ENCODE data around the gene TEX19. TPM values are rescaled to one million over a fixed set of nuclear protein-coding genes. Genes with fewer than 3 reads are reported as not detected.

TEX19 gene
- total RNA-seq, 2 donors from 2014 or later, result 0.46 to 0.48 TPM

DNA sequence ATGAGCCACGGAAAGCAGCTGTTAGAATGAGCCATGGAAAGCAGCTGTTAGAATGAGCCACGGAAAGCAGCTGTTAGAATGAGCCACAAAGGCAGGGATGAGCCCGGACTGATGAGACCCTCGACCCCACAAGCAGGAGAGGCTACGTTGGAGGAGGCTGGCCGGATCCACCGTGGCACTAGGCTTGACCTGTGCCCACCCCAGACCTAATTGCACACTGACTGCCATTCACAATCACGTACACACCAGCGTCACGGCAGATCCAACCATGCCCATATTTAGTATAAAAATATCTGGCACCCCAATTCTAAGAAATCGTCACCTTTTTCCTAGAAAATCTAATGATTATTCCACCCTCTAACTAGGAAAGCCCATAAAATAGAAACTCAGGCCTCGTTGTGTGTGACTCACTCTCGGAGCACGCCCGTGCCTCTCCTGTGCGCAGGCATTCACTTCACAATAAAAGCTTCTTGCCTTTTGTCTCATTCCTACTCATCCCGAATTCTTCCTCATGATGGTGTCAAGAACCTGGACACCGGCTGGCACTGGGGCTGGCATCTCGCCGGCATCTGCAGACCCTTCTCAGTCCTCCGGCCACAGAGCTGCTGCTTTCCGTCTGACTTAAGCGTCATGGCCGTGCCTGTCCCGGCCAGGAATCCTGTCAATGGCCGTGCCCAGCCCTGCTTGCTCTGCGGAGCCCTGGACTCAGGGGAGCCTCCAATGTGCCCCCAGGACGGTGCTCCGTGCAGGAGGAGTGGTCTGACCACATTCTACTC lies 20.0 kb upstream of the TEX19 start:
- DNase-seq, result no peak
- Mint-ChIP-seq H3K9me3 (peaks cover 21% of the 10 kb centered on the region), H3K36me3 (ENCODE audit: low read depth) (peaks cover 2% of the 10 kb centered on the region), H3K27me3 (ENCODE audit: insufficient read depth) (peaks cover 48% of the 10 kb centered on the region), H3K4me3 (no peak overlapping the region), H3K4me1 (peaks cover 4% of the 10 kb centered on the region), H3K27ac (no peak overlapping the region)
- Histone ChIP-seq H3K27ac (ENCODE audit: low read depth, low read length) (no peak overlapping the region), H3K4me3 (ENCODE audit: low read length) (no peak overlapping the region), H3K9ac (ENCODE audit: extremely low read depth, low read length, poor library complexity, severe bottlenecking) (no peak overlapping the region), H3K27me3 (ENCODE audit: control insufficient read depth, insufficient read depth, low read length, poor library complexity, severe bottlenecking) (peaks cover 35% of the 10 kb centered on the region), H3K4me1 (ENCODE audit: control insufficient read depth, insufficient read depth, low read length) (no peaks in the 10 kb centered on the region), H3K36me3 (ENCODE audit: control insufficient read depth, insufficient read depth, low read length) (no peaks in the 10 kb centered on the region), H3K9me3 (ENCODE audit: control insufficient read depth, low read length) (no peaks in the 10 kb centered on the region)
- TF ChIP-seq, protein P1, sequence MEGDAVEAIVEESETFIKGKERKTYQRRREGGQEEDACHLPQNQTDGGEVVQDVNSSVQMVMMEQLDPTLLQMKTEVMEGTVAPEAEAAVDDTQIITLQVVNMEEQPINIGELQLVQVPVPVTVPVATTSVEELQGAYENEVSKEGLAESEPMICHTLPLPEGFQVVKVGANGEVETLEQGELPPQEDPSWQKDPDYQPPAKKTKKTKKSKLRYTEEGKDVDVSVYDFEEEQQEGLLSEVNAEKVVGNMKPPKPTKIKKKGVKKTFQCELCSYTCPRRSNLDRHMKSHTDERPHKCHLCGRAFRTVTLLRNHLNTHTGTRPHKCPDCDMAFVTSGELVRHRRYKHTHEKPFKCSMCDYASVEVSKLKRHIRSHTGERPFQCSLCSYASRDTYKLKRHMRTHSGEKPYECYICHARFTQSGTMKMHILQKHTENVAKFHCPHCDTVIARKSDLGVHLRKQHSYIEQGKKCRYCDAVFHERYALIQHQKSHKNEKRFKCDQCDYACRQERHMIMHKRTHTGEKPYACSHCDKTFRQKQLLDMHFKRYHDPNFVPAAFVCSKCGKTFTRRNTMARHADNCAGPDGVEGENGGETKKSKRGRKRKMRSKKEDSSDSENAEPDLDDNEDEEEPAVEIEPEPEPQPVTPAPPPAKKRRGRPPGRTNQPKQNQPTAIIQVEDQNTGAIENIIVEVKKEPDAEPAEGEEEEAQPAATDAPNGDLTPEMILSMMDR (conservative IDR thresholded peaks at IDR 0.05), result no peak
- WGBS, 2 experiments (ENCODE audit: insufficient coverage in 1 of 2, insufficient read length in 1 of 2), result 38 to 60% methylated on average over 20 to 29 of the region's 29 CpGs

DNA sequence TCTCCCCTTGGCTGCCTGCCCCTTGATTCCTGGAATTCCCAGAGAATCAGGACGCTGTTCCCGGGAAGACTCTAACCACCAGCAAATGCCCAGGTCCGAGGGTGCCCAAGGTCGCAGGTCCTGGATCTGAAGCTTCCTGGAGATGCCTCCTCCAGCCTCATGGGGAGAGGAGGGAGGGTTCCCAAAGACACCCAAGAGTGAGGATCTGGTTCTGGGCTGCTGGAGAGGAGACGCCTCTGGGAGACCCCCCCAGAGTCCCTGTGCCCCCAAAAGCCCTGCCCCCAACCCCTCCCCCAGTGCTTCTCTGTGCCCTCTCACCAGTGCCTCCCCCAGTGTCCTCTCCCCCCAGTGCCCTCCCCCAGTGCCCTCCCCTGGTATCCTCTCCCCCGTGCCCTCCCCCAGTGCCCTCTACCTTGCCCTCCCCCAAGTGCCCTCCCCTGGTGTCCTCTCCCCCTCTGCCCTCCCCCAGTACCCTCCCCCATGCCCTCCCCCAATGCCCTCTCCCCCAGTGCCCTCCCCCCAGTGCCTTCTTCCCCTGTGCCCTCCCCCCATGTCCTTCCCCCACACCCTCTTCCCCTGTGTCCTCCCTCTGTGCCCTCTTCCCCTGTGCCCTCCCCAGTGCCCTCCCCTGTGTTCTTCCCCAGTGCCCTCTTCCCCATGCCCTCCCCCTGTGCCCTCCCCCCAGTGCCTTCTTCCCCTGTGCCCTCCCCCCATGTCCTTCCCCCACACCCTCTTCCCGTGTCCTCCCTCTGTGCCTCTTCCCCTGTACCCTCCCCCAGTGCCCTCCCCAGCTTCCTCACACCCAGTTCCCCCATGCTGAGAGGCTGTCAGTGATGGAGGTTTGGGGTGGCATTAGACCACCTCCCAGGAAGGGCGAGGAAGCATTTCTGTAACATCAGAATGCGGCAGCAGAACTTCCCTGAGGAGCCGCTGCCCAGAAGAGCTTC lies 19.1 kb upstream of the TEX19 start:
- Histone ChIP-seq H3K27ac (ENCODE audit: low read depth, low read length) (no peak overlapping the region), H3K9ac (ENCODE audit: extremely low read depth, low read length, poor library complexity, severe bottlenecking) (no peak overlapping the region), H3K9me3 (ENCODE audit: control insufficient read depth, low read length) (no peaks in the 10 kb centered on the region), H3K36me3 (ENCODE audit: control insufficient read depth, insufficient read depth, low read length) (no peaks in the 10 kb centered on the region), H3K27me3 (ENCODE audit: control insufficient read depth, insufficient read depth, low read length, poor library complexity, severe bottlenecking) (peaks cover 27% of the 10 kb centered on the region), H3K4me1 (ENCODE audit: control insufficient read depth, insufficient read depth, low read length) (no peaks in the 10 kb centered on the region), H3K4me3 (ENCODE audit: low read length) (no peak overlapping the region)
- 79 to 93% methylated on average over 7 to 8 of the region's 10 CpGs for WGBS, 2 experiments (ENCODE audit: insufficient coverage in 1 of 2, insufficient read length in 1 of 2)
- DNase-seq, result no peak
- Mint-ChIP-seq H3K36me3 (ENCODE audit: low read depth) (peaks cover 2% of the 10 kb centered on the region), H3K4me1 (peaks cover 4% of the 10 kb centered on the region), H3K27me3 (ENCODE audit: insufficient read depth) (peaks cover 39% of the 10 kb centered on the region), H3K4me3 (no peak overlapping the region), H3K9me3 (peaks cover 21% of the 10 kb centered on the region), H3K27ac (no peak overlapping the region)
- TF ChIP-seq, protein P1 (conservative IDR thresholded peaks at IDR 0.05), result no peak

DNA sequence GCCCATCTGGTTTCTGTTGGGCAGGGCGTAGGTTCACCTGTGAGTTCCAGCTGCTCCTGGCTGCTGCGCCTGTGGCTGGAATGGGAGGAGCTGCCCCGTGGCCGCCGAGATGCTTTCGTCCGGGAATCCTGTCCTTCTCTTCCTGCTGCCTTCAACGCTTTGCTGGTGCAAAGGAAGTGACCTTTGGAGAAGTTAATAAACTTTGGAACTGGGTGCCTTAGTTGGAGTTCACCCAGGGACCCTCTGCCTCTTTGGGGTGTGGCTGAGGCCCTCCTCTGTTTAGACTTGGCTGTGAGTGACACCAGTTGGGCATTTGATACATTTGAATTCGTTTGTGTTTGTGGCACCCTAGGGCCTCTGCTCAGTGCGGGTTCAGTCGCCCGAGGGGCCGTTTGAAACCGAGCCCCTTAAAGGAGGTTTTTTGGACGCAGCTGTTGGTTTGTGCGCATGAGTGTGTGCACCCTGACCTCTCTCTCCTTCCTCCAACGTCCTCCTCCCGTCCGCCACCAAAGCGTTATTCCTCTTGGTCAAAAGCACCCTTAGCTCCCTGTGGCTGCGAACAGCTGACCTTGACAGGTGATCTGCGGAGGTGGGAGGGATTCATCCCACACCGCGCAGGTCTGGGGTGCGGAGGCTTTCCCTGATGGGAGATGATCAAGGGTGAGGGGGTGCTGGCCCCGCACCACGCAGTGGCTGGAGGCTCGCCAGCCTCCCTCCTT lies 16.5 kb upstream of the TEX19 start:
- no peak overlapping the region for H3K27ac Mint-ChIP-seq
- no peak overlapping the region for H3K4me3 Mint-ChIP-seq
- H3K4me1 Mint-ChIP-seq, result peaks cover 7% of the 10 kb centered on the region
- Histone ChIP-seq H3K9me3 (ENCODE audit: control insufficient read depth, low read length) (no peaks in the 10 kb centered on the region), H3K4me1 (ENCODE audit: control insufficient read depth, insufficient read depth, low read length) (no peaks in the 10 kb centered on the region), H3K27ac (ENCODE audit: low read depth, low read length) (no peak overlapping the region), H3K9ac (ENCODE audit: extremely low read depth, low read length, poor library complexity, severe bottlenecking) (no peak overlapping the region), H3K36me3 (ENCODE audit: control insufficient read depth, insufficient read depth, low read length) (no peaks in the 10 kb centered on the region), H3K4me3 (ENCODE audit: low read length) (no peak overlapping the region), H3K27me3 (ENCODE audit: control insufficient read depth, insufficient read depth, low read length, poor library complexity, severe bottlenecking) (peaks cover 8% of the 10 kb centered on the region)
- peaks cover 21% of the 10 kb centered on the region for H3K9me3 Mint-ChIP-seq
- TF ChIP-seq, protein P1 (conservative IDR thresholded peaks at IDR 0.05), result no peak
- peaks cover 2% of the 10 kb centered on the region for H3K36me3 Mint-ChIP-seq (ENCODE audit: low read depth)
- WGBS, 2 experiments (ENCODE audit: insufficient coverage in 1 of 2, insufficient read length in 1 of 2), result 91 to 93% methylated on average over 16 to 28 of the region's 28 CpGs
- peaks cover 24% of the 10 kb centered on the region for H3K27me3 Mint-ChIP-seq (ENCODE audit: insufficient read depth)
- DNase-seq, result no peak
